ENCODE results near the gene CPT1C. TPM values are rescaled to one million over a fixed set of nuclear protein-coding genes. Genes with fewer than 3 reads are reported as not detected.

CPT1C gene
- total and polyA plus RNA-seq, 2 of the 4 experiments (the other 2 are of a cell fraction) = 14.2 to 56.1 TPM

GRCh38 chr19:49646586-49646985 lies 44.3 kb upstream of the CPT1C start:
- Histone ChIP-seq H3K9ac (ENCODE audit: low read depth, low read length) (no peak overlapping the region), H3K18ac (ENCODE audit: low read depth, low read length) (no peak overlapping the region), H3K79me1 (ENCODE audit: low read depth in 1 of 2, low read length in 2 of 2) (peaks cover 49 to 74% of the 10 kb centered on the region in 2 experiments), H2BK20ac (ENCODE audit: low read depth, low read length) (no peak overlapping the region), H3K9me1 (ENCODE audit: insufficient read depth, low read length) (0 out of 2 replicates have a peak, but pooled peaks cover 8% of the 10 kb centered on the region), H2AK9ac (replicated peaks; ENCODE audit: low read depth, low read length, poor library complexity) (no peak overlapping the region), H3K27ac (ENCODE audit: insufficient read depth, low read length) (no peak overlapping the region), H3K4me2 (ENCODE audit: low read depth, low read length) (no peak overlapping the region), H4K8ac (ENCODE audit: low read depth in 2 of 2, low read length in 2 of 2) (no peak overlapping the region), H3K56ac (ENCODE audit: extremely low read depth, insufficient read depth, low read length) (no peak overlapping the region), H4K91ac (ENCODE audit: insufficient read depth, low read depth, low read length) (no peak overlapping the region), H3K14ac (replicated peaks; ENCODE audit: low read depth, low read length) (no peak overlapping the region), H2BK15ac (ENCODE audit: low read depth, low read length) (no peak overlapping the region), H3K27me3 (ENCODE audit: control insufficient read depth, insufficient read depth, low read length) (no peaks in the 10 kb centered on the region), H2AK5ac (ENCODE audit: low read depth, low read length) (no peak overlapping the region), H3K4me3 (ENCODE audit: insufficient read depth, low read depth, low read length) (no peak overlapping the region), H2BK5ac (ENCODE audit: low read depth, low read length, poor library complexity, severe bottlenecking) (no peak overlapping the region), H3K9me3 (ENCODE audit: control insufficient read depth, insufficient read depth, low read length) (no peaks in the 10 kb centered on the region), H3K36me3 (ENCODE audit: control insufficient read depth, insufficient read depth, low read length) (peaks cover 42% of the 10 kb centered on the region), H3K4ac (ENCODE audit: low read depth, low read length) (no peak overlapping the region), H3K4me1 (ENCODE audit: control insufficient read depth, insufficient read depth, low read length) (0 out of 2 replicates have a peak, but pooled peaks cover 2% of the 10 kb centered on the region), H2BK120ac (ENCODE audit: low read depth, low read length) (no peak overlapping the region), H3K23ac (ENCODE audit: low read depth, low read length) (no peak overlapping the region), H4K20me1 (ENCODE audit: insufficient read depth, low read length) (peaks cover 47% of the 10 kb centered on the region), H2AFZ (replicated peaks; ENCODE audit: low read length, poor library complexity) (no peak overlapping the region), H4K5ac (ENCODE audit: low read depth, low read length) (no peak overlapping the region)
- no TSS peak for BruUV-seq (replicated peaks)
- dilution Hi-C loops (cut with HindIII; ENCODE audit: low sequenced_read_pairs, unreplicated experiment) (no loop called here), intact Hi-C loops (cut with micrococcal nuclease) (no loop called here), in situ Hi-C loops (cut with MboI; ENCODE audit: low sequenced_read_pairs) (no loop called here)
- CTCF ChIA-PET = no interaction called here
- no peak for ATAC-seq (ENCODE audit: low read depth)
- no CpG with 5 or more reads among the region's 17 CpGs for WGBS, 2 experiments (ENCODE audit: extremely low coverage in 2 of 2, insufficient read length in 1 of 2)
- POLR2A ChIA-PET (ENCODE audit: unreplicated experiment) = no interaction called here
- TF ChIP-seq POLR2A (IDR thresholded peaks at IDR 0.05; ENCODE audit: low read depth, low read length) (no peak), CTCF (conservative IDR thresholded peaks at IDR 0.05; ENCODE audit: low read depth, low read length) (no peak), RFX5 (IDR thresholded peaks at IDR 0.05; ENCODE audit: low read depth, low read length) (no peak), RCOR1 (IDR thresholded peaks at IDR 0.05; ENCODE audit: insufficient replicate concordance, low read length) (no peak), MXI1 (IDR thresholded peaks at IDR 0.05; ENCODE audit: borderline replicate concordance, low read depth, low read length) (no peak), NFE2L2 (IDR thresholded peaks at IDR 0.05; ENCODE audit: low read depth, low read length) (no peak), USF2 (IDR thresholded peaks at IDR 0.05; ENCODE audit: low read depth, low read length) (no peak), MAZ (IDR thresholded peaks at IDR 0.05; ENCODE audit: borderline replicate concordance, low read depth, low read length) (no peak), ELK1 (IDR thresholded peaks at IDR 0.05; ENCODE audit: borderline replicate concordance, low read depth, low read length) (no peak), BHLHE40 (IDR thresholded peaks at IDR 0.05; ENCODE audit: low read depth, low read length) (no peak), SMC3 (IDR thresholded peaks at IDR 0.05; ENCODE audit: low read depth, low read length) (no peak), MAFK (IDR thresholded peaks at IDR 0.05; ENCODE audit: low read depth, low read length) (no peak), CEBPB (IDR thresholded peaks at IDR 0.05; ENCODE audit: low read depth, low read length) (no peak), RAD21 (IDR thresholded peaks at IDR 0.05; ENCODE audit: low read length) (no peak)
- DNase-seq = no peak
